NOMO-1 treated with DMSO at 0.1 percent for 48 hours (cell line): ENCODE measurements around the gene RBM15.

Experiments used
- DNase-seq: peaks from one replicate; lab custom pipeline; 2025; ENCODE audit not compliant: unreplicated experiment; lab: John Stamatoyannopoulos, UW

Gene RBM15

DNA sequence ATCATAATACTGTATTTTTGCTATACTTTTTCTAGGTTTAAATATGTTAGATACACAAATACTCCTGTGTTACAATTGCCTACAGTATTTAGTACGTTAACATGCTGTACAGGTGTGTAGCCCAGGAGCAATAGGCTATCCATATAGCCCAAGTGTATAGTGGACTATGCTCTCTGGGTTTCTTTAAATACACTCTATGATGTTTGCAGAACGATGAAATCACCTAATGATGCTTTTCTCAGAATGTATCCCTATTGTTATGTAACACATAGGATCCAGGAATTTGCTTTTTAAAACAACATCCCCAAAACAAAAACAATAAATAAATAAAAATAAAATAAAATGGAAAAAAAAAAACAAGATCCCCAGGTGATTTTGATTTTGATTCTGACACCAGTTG is 18.1 kb upstream of the RBM15 start:
- no peak for DNase-seq

DNA sequence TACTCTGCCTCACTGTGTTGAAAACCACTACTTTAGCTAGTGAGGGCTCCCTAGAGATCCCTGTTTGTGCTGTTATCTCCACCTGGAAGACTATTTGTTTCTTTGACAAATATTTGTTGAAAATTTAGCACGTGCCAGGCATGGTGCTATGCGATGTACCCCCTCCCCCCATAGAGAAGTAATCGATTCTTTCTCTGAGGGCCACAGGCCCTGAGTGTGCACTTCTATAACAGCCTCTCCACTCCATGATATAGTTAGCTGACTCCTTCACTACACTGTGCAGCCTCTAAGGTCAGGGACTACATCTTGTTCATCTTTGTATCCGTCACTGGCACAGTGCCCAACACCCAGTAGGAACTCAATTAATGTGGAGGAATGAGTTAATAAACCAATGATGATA is 17.3 kb upstream of the RBM15 start:
- no peak for DNase-seq

DNA sequence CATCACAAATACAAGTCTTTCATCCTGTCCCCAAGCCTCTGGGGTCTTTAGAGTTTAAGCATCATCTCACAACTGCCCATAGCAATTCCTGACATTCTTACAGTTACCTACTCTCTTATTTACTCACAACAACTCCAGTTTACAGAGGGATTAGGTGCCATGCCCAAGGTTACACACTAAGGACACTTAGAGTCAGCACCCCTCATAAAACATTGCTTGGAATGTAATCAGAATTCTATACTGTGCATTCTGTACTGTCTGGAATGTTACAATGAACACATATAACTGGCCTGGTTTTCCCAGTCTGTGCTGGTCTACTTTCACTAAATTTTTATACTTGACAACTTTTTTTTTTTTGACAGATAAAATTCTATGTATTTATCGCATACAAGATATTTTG is 14.5 kb upstream of the RBM15 start:
- DNase-seq, result no peak

DNA sequence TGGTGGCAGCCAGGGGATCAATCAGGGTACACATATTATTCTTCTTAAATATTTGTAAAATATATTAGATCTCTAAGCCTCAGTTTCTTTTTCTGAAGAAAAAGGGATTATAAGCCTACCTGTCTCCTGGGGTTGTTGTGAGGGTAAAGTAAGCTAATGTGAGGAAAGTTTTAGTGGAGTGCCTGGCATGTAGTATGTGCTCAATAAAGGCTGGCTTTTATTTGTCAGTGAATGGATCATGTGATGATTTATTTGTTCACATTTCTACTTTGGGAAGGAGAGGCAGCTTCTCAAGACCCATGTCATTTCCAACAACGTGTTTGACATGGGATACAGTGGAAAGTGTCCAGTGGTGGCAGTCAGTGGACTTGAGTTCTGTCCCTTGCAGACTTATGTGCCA is 12.4 kb upstream of the RBM15 start:
- no peak for DNase-seq

DNA sequence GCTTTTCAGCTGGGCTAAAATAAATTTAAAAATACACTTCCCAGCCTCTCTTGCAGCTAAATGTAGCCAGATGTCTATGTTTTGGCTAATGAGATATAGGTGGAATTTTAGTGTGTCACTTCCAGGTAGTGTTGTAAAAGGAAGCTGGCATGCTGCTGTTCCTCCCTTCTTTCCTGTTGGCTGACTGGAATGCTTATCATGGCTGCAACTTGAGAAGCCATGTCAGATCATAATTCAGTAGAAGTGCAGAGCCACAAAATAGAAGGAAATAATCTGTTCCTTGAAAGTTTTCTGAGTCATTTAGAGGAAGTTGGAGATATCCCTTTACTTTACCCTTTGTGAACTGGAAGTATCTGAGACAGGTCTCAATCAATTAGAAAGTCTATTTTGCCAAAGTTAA is 10.9 kb upstream of the RBM15 start:
- no peak for DNase-seq

DNA sequence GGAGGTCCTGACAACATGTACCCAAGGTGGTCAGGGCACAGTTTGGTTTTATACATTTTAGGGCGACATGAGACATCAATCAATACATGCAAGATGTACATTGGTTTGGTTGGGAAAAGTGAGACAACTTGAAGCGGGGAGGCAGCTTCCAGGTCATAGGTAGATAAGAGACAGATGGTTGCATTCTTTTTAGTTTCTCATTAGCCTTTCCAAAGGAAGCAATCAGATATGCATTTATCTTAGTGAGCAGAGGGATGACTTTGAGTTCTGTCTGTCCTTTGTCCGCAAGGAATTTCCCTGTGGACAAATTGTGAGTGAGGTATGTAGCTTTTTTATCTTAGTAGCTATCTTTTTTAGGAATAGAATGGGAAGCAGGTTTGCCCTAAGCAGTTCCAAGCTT is 10.5 kb upstream of the RBM15 start:
- DNase-seq, result no peak

DNA sequence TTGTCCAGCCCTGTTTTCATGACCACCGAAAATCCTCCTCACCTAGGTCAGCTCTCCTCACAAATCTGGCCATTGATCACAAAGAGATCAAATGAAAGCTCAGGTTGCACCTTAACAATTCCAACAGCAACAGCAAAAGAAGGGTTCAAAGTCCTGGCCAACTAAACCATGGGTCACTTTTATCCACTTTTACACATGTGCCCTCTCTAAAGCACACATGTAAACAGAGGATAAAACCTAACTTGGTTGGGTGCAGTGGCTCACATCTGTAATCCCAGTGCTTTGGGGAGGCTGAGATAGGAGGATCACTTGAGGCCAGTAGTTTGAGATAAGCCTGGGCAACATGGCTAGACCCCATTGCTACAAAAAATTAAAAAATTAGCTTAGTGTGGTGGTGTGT is 3.9 kb upstream of the RBM15 start:
- DNase-seq, result no peak

DNA sequence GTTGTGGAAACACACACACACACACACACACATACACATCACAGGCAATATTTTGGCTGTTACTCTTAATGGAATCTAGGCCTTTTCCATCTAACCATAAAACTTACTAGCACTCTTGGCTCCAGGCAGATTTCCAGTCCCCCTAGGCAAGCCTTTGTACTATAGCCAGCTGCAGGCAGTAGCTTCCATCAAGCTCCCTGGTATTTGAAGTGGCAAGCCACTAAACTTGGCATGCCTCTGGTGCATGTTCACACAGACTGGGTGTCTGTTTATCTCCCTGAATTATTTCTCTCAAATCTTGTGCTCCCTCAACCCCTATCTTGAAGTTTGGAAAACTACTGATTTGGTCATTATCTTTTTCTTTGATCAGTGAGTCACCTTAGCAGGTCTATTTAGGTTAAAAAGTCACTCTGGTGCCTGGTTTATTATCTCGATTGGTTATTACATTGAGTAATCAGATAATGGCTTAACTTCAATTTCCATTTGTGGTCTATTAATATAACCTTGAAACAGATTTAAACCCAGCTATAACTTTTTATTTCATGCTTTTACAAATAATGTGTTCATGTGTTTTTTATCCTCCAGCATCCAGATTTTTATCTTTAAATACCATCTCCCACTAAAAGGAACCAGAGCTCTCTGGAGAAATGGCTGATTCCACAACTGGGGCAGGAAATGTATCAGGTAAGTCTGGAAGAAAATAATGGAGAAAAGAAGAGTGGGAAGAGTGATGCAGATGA is 2.7 kb upstream of the RBM15 start:
- no peak for DNase-seq

DNA sequence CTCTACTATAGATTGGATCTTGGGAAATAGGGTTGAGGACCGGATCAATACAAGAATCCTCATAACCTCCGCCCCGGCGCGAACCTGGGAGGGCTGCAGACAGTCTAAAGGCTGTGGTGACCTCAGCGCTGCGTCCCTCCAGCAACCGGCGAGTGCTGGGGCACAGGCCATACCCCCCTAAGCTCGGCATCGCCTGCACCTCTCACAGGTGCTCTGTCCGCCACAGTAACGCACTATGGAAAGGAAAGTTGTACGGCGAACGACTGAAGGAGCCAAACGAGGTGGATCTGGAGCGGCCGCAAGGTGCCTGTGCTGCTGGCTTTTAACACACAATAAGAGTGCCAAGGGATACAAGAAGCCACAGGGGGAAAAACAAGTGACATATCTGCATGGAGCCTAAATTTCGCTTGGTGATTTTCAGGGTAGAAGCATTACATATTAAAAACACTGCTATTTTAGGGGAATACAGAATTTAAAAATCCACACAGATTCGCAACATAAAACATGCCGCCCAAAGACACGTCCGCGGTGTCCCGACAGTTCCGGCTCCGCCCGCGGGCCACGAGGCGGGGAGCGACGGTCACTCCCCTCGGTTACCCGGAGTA is 1.4 kb upstream of the RBM15 start:
- peak; percentile 31 for DNase-seq

DNA sequence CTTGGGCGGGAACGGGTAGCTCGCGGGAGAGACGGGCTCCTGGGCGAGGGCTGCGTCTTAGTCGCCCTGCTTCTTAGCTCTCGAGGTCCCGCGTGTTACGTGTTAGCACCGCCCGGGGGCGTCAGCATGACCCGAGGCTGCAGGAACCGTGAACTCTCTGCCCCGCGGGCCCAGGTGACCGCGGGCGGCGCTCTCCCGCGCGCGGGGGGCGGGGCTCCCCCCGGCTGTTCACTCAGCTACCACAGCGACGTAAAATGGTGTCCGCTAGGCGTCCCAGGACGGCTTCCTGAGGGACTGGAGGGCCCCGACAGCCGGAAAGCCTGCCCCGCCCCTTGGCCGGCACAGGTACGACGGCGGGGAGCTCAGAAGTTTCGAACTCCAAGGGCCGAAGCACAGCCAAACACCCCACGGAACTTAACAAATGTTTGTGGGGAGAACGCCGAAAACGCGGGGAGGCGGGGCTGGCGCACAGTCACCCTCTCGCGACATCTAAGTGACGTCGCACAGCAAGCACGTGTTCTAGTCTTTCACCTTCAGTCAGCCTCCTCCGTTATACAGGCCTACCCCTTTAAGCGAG is 780 bp upstream of the RBM15 start:
- DNase-seq, result peak; percentile 92

DNA sequence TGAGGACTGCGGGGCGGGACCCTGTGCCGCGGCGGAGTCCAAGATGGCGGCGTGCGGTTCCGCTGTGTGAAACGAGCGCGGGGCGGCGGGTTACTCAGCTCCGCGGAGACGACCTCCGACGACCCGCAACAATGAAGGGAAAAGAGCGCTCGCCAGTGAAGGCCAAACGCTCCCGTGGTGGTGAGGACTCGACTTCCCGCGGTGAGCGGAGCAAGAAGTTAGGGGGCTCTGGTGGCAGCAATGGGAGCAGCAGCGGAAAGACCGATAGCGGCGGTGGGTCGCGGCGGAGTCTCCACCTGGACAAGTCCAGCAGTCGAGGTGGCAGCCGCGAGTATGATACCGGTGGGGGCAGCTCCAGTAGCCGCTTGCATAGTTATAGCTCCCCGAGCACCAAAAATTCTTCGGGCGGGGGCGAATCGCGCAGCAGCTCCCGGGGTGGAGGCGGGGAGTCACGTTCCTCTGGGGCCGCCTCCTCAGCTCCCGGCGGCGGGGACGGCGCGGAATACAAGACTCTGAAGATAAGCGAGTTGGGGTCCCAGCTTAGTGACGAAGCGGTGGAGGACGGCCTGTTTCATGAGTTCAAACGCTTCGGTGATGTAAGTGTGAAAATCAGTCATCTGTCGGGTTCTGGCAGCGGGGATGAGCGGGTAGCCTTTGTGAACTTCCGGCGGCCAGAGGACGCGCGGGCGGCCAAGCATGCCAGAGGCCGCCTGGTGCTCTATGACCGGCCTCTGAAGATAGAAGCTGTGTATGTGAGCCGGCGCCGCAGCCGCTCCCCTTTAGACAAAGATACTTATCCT is 430 bp downstream of the RBM15 start:
- DNase-seq, result peak; percentile 29

DNA sequence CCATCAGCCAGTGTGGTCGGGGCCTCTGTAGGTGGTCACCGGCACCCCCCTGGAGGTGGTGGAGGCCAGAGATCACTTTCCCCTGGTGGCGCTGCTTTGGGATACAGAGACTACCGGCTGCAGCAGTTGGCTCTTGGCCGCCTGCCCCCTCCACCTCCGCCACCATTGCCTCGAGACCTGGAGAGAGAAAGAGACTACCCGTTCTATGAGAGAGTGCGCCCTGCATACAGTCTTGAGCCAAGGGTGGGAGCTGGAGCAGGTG is 961 bp downstream of the RBM15 start:
- no peak for DNase-seq

DNA sequence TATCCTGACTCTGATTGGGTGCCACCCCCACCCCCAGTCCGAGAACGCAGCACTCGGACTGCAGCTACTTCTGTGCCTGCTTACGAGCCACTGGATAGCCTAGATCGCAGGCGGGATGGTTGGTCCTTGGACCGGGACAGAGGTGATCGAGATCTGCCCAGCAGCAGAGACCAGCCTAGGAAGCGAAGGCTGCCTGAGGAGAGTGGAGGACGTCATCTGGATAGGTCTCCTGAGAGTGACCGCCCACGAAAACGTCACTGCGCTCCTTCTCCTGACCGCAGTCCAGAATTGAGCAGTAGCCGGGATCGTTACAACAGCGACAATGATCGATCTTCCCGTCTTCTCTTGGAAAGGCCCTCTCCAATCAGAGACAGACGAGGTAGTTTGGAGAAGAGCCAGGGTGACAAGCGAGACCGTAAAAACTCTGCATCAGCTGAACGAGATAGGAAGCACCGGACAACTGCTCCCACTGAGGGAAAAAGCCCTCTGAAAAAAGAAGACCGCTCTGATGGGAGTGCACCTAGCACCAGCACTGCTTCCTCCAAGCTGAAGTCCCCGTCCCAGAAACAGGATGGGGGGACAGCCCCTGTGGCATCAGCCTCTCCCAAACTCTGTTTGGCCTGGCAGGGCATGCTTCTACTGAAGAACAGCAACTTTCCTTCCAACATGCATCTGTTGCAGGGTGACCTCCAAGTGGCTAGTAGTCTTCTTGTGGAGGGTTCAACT is 2.1 kb downstream of the RBM15 start:
- DNase-seq, result no peak

DNA sequence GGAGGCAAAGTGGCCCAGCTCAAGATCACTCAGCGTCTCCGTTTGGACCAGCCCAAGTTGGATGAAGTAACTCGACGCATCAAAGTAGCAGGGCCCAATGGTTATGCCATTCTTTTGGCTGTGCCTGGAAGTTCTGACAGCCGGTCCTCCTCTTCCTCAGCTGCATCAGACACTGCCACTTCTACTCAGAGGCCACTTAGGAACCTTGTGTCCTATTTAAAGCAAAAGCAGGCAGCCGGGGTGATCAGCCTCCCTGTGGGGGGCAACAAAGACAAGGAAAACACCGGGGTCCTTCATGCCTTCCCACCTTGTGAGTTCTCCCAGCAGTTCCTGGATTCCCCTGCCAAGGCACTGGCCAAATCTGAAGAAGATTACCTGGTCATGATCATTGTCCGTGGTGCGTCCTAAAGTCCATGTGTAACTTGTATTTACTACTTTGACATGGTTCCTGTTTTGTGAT is 2.7 kb downstream of the RBM15 start:
- peak; percentile 8 for DNase-seq

DNA sequence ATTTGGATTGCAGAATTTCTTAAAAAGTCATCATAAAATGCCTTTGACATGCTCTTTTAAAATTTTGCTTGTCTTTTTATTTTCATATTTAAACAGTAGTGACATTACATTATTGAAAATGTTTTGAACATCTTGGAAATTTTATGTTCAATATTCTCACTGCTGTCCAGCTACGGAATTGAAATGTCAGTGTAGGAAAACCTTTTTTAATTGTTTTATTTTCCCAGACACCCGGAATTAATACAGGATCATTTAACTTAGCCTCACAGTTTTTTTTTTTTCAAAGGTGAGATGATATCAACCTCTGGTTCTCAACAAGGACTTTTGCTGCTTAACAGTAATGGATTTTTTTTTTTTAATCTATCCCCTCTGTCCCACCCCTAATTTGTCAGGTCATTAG is 4.1 kb downstream of the RBM15 start:
- no peak for DNase-seq

DNA sequence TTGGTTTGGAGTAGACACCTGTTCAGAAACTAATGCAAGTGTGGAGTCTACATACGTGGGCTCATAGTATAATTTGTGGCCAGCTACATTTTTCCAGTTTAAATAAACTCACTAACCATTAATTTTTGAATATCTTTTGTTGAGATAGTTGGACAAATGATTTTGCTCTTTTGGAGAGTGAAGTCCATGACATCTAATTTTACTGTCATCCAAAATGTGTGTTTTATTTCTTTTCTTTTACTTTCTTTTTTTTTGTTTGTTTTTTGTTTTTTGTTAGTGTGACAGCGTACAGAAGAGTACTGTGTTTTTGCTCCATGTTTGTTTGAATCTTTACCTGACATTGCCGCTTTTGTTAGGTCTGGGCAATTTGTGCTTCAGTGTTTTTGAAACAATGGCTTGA is 5.0 kb downstream of the RBM15 start:
- DNase-seq, result no peak

DNA sequence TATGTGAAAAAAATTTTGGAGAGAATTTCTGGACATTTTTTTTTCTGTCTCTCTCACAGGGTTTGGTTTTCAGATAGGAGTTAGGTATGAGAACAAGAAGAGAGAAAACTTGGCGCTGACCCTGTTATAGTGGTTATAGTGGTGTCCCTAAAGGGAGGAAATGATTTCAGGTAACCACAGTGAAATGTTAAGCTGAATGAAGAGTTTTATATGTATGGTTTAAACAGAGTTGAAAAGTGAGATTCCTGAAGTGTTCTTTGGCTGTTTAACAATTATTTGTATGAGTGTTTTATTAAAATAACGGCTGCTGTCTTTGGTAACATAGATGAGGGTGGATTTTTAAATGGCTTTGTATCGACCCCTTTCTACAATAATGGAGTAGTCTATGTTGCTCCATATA is 6.3 kb downstream of the RBM15 start:
- no peak for DNase-seq

DNA sequence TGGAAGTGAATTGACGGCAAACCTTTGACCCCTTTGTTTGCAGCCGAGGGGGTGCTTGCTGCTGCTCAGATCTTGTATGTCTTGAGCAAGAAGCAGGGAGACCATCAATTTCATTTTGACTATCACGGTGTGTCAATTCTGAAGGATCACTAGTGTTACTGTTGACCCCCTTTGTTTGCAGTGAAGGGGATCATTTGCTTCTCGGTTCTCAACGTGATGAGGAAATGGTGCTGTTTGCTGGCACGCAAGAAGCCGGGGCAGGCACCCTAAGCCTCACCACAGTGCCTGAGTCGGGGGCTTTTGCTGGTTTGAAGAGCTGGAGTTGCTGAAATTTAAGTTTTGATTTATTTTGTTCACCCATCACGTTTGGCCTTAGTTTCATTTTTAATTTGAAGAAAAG is 7.5 kb downstream of the RBM15 start:
- no peak for DNase-seq

DNA sequence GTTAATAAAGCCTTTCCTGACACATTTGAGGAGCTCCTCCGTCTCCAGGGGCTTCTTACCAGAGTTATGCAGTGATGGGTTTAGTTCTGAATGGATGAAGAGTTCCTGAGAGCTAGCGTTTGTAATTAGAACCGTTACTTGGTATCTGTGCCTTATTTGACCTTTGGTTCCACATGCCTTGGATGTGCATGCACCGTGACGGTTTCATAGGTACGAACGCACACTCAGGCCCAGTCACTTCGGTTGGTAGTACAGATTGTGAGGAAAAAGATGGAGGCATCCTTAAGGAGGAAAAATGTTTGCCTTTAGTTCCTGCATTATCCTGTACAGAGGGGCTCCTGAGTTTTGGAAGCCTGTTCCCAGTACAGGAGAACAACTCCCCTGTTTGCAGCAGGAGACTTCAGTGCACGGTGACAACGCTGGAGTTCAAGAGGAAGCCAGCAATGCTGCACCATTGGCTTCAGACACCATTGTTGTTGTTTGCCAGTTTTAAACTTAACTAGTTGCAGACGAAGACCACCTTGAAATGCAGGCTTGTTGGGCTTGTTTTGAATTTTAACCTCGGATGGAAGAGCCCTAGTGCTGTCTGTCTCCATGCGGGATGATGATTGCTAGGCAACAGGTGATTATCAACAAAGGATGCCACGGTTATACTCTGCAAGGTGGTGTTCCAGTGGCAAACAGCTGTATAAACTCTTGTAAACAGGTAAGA is 8.2 kb downstream of the RBM15 start:
- no peak for DNase-seq

DNA sequence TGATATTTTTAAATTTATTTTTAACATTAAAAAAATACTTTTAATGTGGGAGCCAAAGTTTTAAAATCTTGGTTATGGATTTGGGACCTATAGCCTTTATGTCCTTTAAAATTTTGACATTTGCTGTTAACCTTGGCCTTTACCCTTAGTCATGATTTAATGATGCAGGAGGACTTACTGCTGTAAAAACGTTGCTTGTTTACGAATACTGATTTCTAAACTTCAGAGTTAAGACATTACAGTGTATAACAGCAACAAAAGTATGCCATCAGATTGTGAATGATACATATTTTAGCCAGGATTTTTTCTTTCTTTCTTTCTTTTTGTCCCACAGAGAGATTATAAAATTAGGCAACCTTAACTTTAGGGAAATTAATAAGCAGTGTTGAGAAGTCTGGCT is 8.9 kb downstream of the RBM15 start:
- DNase-seq, result no peak

DNA sequence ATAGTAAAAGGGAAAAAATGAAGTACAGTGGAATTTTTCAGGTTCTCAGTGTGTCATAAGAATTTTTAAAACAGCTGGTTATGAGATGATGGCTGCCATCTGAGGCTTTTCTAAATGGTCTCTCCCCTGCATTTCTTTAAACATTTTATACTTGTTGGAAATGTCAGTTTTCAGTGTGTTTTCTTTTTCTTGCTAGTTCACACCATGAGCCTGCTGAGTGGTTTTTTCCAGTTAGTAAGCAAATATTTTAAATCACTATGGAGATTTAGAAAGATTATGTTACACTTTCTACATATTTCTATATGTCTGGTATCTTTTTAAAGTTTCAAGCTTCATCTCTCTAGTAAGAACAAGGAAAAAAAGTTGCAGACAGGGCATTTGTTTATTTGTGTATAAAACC is 9.6 kb downstream of the RBM15 start:
- DNase-seq, result no peak
